GM10847 (cell line): ENCODE data around the gene MPZL2.

ENCODE experiments used
- POLR2A ChIP-seq: IDR thresholded peaks from 2 replicates; pipeline ENCODE4 v1.6.1; 2011; ENCODE audit not compliant: insufficient read length; ENCODE audit errors: extremely low read depth

The MPZL2 gene

DNA sequence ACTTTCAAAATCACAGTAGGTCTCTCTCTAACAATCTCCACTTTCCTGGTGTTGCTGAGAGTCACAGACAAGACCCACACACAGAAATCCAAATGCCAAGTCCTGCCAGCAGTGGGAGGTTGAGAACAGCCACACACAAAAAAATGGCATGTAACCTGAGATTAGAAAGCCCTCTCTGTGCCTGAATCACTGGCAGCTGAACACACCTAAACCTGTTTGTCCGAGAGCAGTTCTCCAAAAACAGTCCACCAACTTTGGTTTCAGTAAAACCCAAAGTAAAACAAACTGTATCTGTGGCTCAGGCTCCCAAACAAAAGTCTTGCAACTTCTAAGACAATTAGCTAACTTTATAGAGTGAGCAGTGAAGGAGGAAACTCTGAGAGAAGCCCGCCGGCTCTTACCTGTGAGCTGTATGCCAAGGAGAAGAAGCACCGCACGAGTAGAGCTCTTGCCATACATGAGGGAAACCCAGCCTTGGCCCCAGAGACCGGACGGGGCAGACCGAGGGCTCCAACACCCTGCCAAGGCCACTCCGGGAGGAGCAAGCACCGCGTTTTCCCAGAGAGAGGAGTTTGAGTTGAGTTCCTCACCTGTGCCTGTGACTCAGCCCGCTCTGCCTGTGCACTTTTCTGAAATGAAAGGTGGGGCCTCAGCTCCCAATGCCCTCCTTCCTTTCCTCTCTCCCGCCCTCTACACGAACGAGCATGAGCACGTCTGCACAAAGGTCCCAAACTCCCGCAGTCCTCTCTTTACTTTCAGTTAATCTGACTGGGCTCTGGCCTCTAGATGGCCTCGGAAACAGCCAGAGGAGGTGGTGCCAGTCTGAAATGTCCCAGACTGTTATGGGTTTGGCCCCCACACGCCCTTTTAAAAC lies at the start of gene MPZL2:
Gene MPZL2, minus strand, starts transcription at position 603 of the 874 bp plus-strand sequence. Its CDS starts 144 bp downstream, at position 459.
- no peak for TF ChIP-seq POLR2A

- no peak for TF ChIP-seq POLR2A
These were observed 49.1 kb upstream of the MPZL2 start for GRCh38 chr11:118313242-118313641.

GRCh38 chr11:118312328-118312727 lies 48.2 kb upstream of the MPZL2 start:
- TF ChIP-seq POLR2A, result no peak

DNA sequence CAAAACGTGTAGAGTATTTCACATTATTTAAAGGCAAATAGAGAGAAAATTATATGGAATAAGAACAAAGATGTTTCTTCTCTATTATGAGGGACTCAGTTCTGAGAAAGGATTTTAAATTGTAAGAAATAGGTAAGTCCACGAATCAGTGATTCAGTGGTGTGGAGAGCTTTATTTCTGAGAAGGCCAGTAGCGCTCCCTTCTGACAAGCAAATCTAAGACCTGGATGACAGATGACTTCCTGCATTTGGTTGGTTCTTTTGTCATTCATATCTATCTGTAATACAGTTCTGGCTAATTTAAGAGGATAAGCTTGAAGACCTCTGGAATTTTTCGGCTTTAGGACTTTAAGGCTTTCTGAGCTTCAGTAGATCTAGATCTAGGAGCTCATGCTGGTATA lies 47.4 kb upstream of the MPZL2 start:
- TF ChIP-seq POLR2A, result no peak

DNA sequence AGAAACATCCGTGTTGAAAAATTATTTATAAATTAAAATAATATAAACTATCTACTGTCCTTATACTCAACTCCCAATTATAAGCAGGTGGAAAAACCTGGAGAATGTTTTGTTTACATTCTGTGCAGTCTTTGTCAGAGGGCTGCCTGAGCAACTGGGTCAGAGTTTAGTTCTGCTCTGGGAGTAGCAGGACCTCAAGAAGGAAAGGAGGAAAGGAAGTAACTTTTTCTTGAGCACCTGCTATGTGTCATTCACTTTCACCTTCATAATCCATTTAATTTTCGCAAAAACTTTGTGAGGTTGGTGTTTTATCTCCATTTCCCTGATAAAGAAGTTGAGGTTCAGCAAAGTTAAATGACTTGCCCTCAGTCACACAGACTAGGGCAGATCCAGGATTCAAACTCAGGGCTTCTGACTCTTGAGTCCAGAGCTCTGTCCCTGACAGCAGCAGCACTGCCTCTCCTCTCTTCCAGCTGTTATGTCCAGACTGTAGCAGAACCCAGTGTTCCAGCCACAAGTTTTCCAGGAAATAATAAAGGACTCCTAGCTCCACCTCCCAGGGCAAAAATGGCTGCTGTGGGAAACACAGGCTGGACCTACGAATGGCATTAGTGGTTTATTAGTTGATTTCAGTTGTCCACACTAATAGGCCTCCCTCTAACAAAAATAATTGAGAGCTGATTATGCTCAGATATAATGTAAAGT lies 46.8 kb upstream of the MPZL2 start:
- TF ChIP-seq POLR2A, result no peak

DNA sequence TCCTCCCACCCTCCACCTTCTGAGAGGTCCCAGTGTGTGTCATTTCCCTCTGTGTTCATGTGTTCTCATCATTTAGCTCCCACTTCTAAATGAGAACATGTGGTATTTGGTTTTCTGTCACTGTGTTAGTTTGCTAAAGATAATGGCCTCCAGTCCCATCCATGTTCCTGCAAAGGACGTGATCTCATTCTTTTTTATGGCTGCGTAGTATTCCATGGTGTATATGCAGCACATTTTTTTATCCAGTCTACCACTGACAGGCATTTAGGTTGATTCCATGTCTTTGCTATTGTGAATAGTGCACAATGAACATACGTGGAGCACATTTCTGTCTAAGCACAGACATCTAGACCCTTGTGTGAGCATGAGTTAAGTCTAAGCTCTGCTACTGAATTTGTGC lies 46.2 kb upstream of the MPZL2 start:
- TF ChIP-seq POLR2A, result no peak

GRCh38 chr11:118306556-118306955 lies 42.5 kb upstream of the MPZL2 start:
- no peak for TF ChIP-seq POLR2A

DNA sequence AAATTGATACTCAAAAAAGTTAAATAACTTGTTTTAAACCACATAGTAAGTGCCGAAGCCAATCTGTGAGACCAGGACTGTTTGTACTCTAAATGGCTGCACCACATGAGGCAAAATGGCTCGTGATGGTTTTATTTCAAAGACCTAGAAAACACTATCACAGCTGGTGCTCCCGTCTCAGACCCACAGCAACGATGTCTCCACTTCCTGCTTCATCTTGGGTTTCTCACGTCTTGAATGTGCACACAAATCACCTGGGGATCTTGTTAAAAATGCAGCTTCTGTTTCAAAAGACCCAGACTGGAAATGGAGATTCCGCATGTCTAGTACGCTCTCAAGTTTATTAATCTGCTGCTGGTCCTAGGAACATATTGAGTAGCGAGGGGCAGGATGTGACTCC lies 41.6 kb upstream of the MPZL2 start:
- no peak for TF ChIP-seq POLR2A

DNA sequence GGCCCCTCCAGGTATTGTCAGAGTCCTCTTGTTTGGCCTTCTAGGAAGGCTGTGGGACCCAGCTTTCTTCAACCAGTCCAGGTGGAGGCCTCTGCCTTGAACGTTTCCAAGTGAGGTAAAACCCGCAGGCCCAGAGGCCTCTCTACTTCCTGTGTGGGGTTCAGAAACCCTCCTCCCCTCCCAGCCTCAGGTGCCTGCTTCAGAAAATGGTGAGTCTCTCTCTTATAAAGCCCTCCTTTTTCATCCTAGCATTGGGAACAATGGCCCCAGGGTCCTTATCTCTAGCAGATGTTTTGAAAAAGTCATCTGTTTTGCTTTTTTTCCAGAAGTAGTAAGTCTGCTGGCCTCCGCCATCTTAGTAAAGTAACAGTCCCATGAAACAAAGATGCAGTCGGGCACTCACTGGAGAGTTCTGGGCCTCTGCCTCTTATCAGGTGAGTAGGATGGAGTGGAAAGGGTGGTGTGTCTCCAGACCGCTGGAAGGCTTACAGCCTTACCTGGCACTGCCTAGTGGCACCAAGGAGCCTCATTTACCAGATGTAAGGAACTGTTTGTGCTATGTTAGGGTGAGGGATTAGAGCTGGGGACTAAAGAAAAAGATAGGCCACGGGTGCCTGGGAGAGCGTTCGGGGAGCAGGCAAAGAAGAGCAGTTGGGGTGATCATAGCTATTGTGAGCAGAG lies 40.6 kb upstream of the MPZL2 start, which contains the start of gene CD3E:
Gene CD3E, plus strand, starts transcription at position 163 of the 681 bp plus-strand sequence. Its CDS starts 223 bp downstream, at position 386.
- TF ChIP-seq POLR2A, result no peak

DNA sequence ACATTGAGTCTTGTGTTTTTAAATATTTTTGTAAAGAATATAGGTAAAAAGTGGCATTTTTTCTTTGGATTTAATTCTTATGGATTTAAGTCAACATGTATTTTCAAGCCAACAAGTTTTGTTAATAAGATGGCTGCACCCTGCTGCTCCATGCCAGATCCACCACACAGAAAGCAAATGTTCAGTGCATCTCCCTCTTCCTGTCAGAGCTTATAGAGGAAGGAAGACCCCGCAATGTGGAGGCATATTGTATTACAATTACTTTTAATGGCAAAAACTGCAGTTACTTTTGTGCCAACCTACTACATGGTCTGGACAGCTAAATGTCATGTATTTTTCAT lies 40.1 kb upstream of the MPZL2 start:
- no peak for TF ChIP-seq POLR2A

GRCh38 chr11:118301600-118302195 lies 37.6 kb upstream of the MPZL2 start:
- no peak for TF ChIP-seq POLR2A

- no peak for TF ChIP-seq POLR2A
These were observed 31.8 kb upstream of the MPZL2 start for GRCh38 chr11:118295815-118296454.

DNA sequence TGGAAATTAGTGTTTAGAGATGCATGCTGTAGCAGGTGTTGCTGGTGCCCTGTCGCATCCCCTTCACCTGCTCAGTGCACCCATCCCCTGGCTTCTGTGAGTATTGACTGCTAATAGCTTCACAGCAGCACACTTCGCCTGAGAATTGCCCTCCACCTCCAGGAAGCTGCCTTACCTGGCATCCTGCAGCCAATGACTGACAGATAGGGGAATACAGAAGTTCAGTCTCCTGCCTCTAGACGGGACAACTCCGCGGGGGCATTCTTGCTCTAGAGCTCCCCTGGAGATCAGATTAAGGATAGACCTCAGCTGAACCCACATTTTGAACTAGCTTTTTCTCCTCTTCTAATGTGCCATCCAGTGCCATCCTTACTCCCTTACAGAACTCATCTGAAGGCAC lies 31.1 kb upstream of the MPZL2 start:
- TF ChIP-seq POLR2A, result no peak

- no peak for TF ChIP-seq POLR2A
These were observed 30.0 kb upstream of the MPZL2 start for GRCh38 chr11:118294053-118294452.
